ENCODE results near the gene RPS17.

- TF ChIP-seq CTCF (IDR thresholded peaks at IDR 0.05), result no peak
- no peak for TF ChIP-seq POLR2A (IDR thresholded peaks at IDR 0.05)
Measured at GRCh38 chr15:82569834-82570233, 29.6 kb upstream of the RPS17 start.

Data from adrenal gland (tissue), 5 donors.